ENCODE measurements around the gene BTNL3.

- TF ChIP-seq CTCF (IDR thresholded peaks at IDR 0.05), result no peak
- TF ChIP-seq POLR2A (IDR thresholded peaks at IDR 0.05), result no peak
Observed at GRCh38 chr5:181039471-181039870, 50.8 kb downstream of the BTNL3 start.

All from heart left ventricle (tissue), 13 donors.